ENCODE results near the gene C16orf96.

The C16orf96 gene

DNA sequence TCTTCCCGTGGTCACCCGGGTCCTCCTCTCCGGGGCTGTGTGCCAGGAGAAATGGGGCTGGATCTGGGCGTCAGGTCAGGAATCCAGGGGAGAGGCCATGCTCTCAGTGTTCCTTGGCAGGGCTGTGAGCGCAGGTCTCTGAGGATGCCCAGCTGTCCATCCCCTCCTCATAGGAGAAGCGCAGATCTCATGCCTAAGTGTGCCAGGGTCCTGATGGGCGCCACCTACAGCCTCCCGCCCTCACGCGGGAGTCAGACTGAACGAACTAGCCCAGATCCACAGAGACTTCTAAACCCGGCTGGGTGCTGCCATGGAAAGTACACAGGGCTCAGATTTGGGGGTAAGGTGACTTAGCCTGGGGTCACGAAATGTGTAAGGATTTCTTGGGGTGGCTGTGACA is 92.8 kb downstream of the C16orf96 start:
- DNase-seq (ENCODE audit: low read depth) = no peak
- H3K4me3 ChIP-seq (ENCODE audit: control insufficient read depth, low read depth, low read length) = no peak overlapping the region
- TF ChIP-seq, protein P1, sequence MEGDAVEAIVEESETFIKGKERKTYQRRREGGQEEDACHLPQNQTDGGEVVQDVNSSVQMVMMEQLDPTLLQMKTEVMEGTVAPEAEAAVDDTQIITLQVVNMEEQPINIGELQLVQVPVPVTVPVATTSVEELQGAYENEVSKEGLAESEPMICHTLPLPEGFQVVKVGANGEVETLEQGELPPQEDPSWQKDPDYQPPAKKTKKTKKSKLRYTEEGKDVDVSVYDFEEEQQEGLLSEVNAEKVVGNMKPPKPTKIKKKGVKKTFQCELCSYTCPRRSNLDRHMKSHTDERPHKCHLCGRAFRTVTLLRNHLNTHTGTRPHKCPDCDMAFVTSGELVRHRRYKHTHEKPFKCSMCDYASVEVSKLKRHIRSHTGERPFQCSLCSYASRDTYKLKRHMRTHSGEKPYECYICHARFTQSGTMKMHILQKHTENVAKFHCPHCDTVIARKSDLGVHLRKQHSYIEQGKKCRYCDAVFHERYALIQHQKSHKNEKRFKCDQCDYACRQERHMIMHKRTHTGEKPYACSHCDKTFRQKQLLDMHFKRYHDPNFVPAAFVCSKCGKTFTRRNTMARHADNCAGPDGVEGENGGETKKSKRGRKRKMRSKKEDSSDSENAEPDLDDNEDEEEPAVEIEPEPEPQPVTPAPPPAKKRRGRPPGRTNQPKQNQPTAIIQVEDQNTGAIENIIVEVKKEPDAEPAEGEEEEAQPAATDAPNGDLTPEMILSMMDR (conservative IDR thresholded peaks at IDR 0.05; ENCODE audit: control insufficient read depth, insufficient read depth, low read depth, low read length) = no peak

DNA sequence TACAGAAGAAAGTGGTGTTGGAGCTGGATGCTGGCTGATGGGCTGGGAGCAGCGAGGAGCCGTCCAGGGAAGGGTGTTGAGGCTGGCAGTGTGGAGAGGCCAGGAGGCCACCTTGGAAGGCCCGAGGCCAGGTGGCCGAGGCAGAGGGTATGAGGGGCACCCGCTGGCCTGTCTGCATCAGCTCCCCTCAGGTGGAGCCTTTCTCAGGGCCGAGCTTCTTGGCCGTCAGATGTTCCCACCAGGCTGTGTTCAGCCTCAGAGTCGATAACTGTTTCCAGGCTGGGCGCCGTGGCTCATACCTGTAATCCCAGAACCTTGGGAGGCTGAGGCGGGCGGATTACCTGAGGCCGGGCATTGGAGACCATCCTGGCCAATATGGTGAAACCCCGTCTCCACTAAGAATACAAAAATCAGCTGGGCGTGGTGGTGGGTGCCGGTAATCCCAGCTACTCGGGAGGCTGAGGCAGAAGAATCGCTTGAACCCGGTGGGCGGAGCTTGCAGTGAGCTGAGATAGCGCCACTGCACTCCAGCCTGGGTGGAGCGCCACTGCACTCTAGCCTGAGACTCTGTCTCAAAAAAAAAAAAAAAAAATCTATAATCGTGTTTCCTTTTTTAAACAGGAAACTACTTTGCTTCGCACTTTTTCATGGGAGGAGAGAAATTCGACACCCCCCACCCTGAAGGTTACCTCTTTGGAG is 93.8 kb downstream of the C16orf96 start:
- H3K4me3 ChIP-seq (ENCODE audit: control insufficient read depth, low read depth, low read length) = no peak overlapping the region
- TF ChIP-seq, protein P1 (conservative IDR thresholded peaks at IDR 0.05; ENCODE audit: control insufficient read depth, insufficient read depth, low read depth, low read length) = no peak
- DNase-seq (ENCODE audit: low read depth) = no peak

All from fibroblast of mammary gland (primary cell).